ENCODE measurements around the gene KSR2. TPM values are rescaled to one million over a fixed set of nuclear protein-coding genes. Genes with fewer than 3 reads are reported as not detected.

KSR2 gene
- total RNA-seq, 1 donor from 2014 or later: 0.30 TPM

DNA sequence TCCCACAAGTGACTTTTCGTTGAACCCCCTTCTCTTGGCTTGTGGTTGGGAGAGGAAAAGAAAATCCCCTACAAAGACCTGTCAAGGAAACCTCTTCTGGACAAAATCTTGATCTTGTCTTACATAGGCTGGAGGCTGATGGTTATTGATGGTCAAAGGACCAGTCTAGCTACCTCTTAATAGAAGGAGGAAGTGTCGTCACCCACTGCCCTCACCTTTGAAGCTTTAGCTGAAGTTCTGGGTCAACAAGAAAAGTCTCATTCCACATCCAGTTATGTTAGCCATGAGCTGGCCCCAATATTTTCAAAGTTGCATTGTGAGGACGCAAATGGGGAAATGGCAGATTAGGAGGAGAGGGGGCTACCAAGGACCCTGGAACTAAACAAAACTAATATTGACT, 6.2 kb upstream of the KSR2 start:
- H3K79me2 ChIP-seq (ENCODE audit: low read depth): no peaks in the 10 kb centered on the region
- no peak overlapping the region for H3K4me2 ChIP-seq
- no peaks in the 10 kb centered on the region for H3K36me3 ChIP-seq
- no peak overlapping the region for H3K27ac ChIP-seq
- H3K27me3 ChIP-seq: peaks cover 4% of the 10 kb centered on the region
- H3K9ac ChIP-seq: no peak overlapping the region
- Mint-ChIP-seq H3K4me1 (no peaks in the 10 kb centered on the region), H3K27me3 (ENCODE audit: insufficient read depth, low read depth) (peaks cover 17% of the 10 kb centered on the region), H3K27ac (no peak overlapping the region), H3K36me3 (no peaks in the 10 kb centered on the region), H3K9me3 (peaks cover 18% of the 10 kb centered on the region), H3K4me3 (no peak overlapping the region)
- no peak overlapping the region for H2AFZ ChIP-seq (replicated peaks)
- no peak for DNase-seq (ENCODE audit: low spot score)
- TF ChIP-seq, protein P1, sequence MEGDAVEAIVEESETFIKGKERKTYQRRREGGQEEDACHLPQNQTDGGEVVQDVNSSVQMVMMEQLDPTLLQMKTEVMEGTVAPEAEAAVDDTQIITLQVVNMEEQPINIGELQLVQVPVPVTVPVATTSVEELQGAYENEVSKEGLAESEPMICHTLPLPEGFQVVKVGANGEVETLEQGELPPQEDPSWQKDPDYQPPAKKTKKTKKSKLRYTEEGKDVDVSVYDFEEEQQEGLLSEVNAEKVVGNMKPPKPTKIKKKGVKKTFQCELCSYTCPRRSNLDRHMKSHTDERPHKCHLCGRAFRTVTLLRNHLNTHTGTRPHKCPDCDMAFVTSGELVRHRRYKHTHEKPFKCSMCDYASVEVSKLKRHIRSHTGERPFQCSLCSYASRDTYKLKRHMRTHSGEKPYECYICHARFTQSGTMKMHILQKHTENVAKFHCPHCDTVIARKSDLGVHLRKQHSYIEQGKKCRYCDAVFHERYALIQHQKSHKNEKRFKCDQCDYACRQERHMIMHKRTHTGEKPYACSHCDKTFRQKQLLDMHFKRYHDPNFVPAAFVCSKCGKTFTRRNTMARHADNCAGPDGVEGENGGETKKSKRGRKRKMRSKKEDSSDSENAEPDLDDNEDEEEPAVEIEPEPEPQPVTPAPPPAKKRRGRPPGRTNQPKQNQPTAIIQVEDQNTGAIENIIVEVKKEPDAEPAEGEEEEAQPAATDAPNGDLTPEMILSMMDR (IDR thresholded peaks at IDR 0.05): no peak
- TF ChIP-seq EZH2phosphoT487 (IDR thresholded peaks at IDR 0.05) (no peak), EZH2 (IDR thresholded peaks at IDR 0.05) (no peak)
- no peaks in the 10 kb centered on the region for H4K20me1 ChIP-seq (ENCODE audit: low read depth)
- no peaks in the 10 kb centered on the region for H3K9me3 ChIP-seq (ENCODE audit: low read depth)
- no peaks in the 10 kb centered on the region for H3K4me1 ChIP-seq
- peaks cover under 1% of the 10 kb centered on the region for H3F3A ChIP-seq (ENCODE audit: low read depth)
- no peak overlapping the region for H3K4me3 ChIP-seq

DNA sequence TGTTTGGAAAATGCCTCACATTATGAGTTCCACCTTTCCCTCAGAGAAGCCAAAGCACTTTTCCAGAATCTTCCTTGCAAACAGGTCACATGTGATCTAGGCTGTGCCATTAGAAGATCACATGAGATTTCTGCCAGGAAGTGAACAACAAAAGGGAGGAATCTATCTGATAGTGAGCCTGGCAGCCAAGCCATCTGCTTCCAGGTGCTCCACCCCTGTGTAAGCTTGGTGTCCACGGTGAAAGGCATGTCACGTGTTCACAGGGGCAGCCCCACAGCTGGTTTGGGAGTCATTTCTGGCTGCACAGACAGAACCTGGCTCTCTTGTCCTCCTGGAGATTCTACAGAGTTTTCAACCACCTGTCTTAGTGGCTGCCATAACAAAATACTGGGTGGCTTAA, 3.5 kb upstream of the KSR2 start:
- Mint-ChIP-seq H3K4me1 (peaks cover 10% of the 10 kb centered on the region), H3K36me3 (no peaks in the 10 kb centered on the region), H3K27ac (no peak overlapping the region), H3K4me3 (no peak overlapping the region), H3K9me3 (peaks cover 18% of the 10 kb centered on the region), H3K27me3 (ENCODE audit: insufficient read depth, low read depth) (peaks cover 25% of the 10 kb centered on the region)
- no peak overlapping the region for H3K9ac ChIP-seq
- no peaks in the 10 kb centered on the region for H3K79me2 ChIP-seq (ENCODE audit: low read depth)
- H3K4me1 ChIP-seq: peaks cover 11% of the 10 kb centered on the region
- H3K4me3 ChIP-seq: no peak overlapping the region
- H3F3A ChIP-seq (ENCODE audit: low read depth): peaks cover 22% of the 10 kb centered on the region
- no peak overlapping the region for H3K4me2 ChIP-seq
- no peak overlapping the region for H3K27ac ChIP-seq
- H3K27me3 ChIP-seq: peaks cover 23% of the 10 kb centered on the region
- TF ChIP-seq EZH2phosphoT487 (IDR thresholded peaks at IDR 0.05): no peak
- TF ChIP-seq, protein P1 (IDR thresholded peaks at IDR 0.05): no peak
- TF ChIP-seq EZH2 (IDR thresholded peaks at IDR 0.05): no peak
- no peak overlapping the region for H2AFZ ChIP-seq (replicated peaks)
- H4K20me1 ChIP-seq (ENCODE audit: low read depth): no peaks in the 10 kb centered on the region
- DNase-seq (ENCODE audit: low spot score): no peak
- no peaks in the 10 kb centered on the region for H3K9me3 ChIP-seq (ENCODE audit: low read depth)
- no peaks in the 10 kb centered on the region for H3K36me3 ChIP-seq

DNA sequence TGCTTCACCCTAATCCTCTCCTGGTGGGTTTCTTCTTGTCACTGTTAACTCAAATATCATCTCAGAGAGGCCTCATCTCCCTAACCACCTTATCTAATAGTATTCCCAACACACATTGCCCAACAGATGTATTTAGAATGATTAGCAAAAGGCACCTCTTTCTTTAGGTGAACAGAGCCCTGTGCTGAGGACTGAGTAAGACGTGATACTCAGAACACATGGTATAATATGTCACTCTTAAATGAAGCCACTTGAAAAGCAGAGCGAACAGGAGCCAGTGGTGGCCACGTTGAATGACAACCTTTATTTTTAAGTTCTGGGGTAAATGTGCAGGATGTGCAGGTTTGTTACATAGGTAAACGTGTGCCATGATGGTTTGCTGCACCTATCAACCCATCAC, 1.5 kb upstream of the KSR2 start:
- Histone ChIP-seq H3K4me3 (no peak overlapping the region), H3K9me3 (ENCODE audit: low read depth) (no peaks in the 10 kb centered on the region), H3F3A (ENCODE audit: low read depth) (peaks cover 22% of the 10 kb centered on the region), H3K79me2 (ENCODE audit: low read depth) (no peaks in the 10 kb centered on the region), H3K27me3 (peaks cover 37% of the 10 kb centered on the region), H4K20me1 (ENCODE audit: low read depth) (no peaks in the 10 kb centered on the region), H3K4me1 (peaks cover 14% of the 10 kb centered on the region), H3K27ac (no peak overlapping the region), H2AFZ (replicated peaks) (no peak overlapping the region), H3K36me3 (no peaks in the 10 kb centered on the region), H3K9ac (no peak overlapping the region), H3K4me2 (no peak overlapping the region)
- H3K9me3 Mint-ChIP-seq: peaks cover 18% of the 10 kb centered on the region
- H3K4me1 Mint-ChIP-seq: peaks cover 14% of the 10 kb centered on the region
- H3K27ac Mint-ChIP-seq: no peak overlapping the region
- DNase-seq (ENCODE audit: low spot score): no peak
- H3K27me3 Mint-ChIP-seq (ENCODE audit: insufficient read depth, low read depth): peaks cover 38% of the 10 kb centered on the region
- no peaks in the 10 kb centered on the region for H3K36me3 Mint-ChIP-seq
- peak overlapping the region; percentile 57 for H3K4me3 Mint-ChIP-seq
- no peak for TF ChIP-seq EZH2 (IDR thresholded peaks at IDR 0.05)
- TF ChIP-seq EZH2phosphoT487 (IDR thresholded peaks at IDR 0.05): no peak
- TF ChIP-seq, protein P1 (IDR thresholded peaks at IDR 0.05): no peak
